H1 (cell line): ENCODE measurements around the gene HDLBP. TPM values are rescaled to one million over a fixed set of nuclear protein-coding genes. Genes with fewer than 3 reads are reported as not detected.

Source experiments
- CTCF ChIA-PET: fragments of 300-600 bp; sonication (Branson Sonifier 250); formaldehyde crosslinking; loops from one replicate; lab custom pipeline; 2021; ENCODE audit not compliant: partially characterized antibody; lab: Charles Lee
- POLR2A ChIA-PET: fragments of 300-600 bp; sonication (Branson Sonifier 250); formaldehyde crosslinking; loops from one replicate; lab custom pipeline; 2021; ENCODE audit warnings: inconsistent platforms; ENCODE audit not compliant: partially characterized antibody; lab: Charles Lee
- DNase-seq, 2 experiments: peaks; one replicate each; pipeline versions ENCODE4 v3.0.0 to v3.0.0-alpha.2; 2010 to 2022; ENCODE audit warnings: low spot score in 2 of 2, low read depth in 1 of 2, mixed read lengths in 1 of 2
- FAIRE-seq: peaks from 2 replicates; lab custom pipeline; 2011; peaks lifted over from hg19 to GRCh38; lab: Jason Lieb, UNC
- H2AFZ ChIP-seq: 2 replicates; pipeline ENCODE4 v1.8.1; 2012; ENCODE audit warnings: low read length, inconsistent platforms
- H2AK5ac ChIP-seq: 2 replicates; pipeline ENCODE4 v1.6.1; 2013; ENCODE audit warnings: low read depth, low read length
- H2BK120ac ChIP-seq: replicated peaks from 2 replicates; pipeline ENCODE3; 2013; ENCODE audit warnings: low read depth, low read length, inconsistent platforms
- H2BK12ac ChIP-seq: 2 replicates; pipeline ENCODE4 v1.6.1; 2013; ENCODE audit warnings: low read depth, low read length
- H2BK15ac ChIP-seq: 2 replicates; pipeline ENCODE4 v1.6.1; 2013; ENCODE audit warnings: low read length
- H2BK20ac ChIP-seq: 2 replicates; pipeline ENCODE4 v1.6.1; 2013; ENCODE audit warnings: low read length
- H2BK5ac ChIP-seq: 2 replicates; pipeline ENCODE4 v1.6.1; 2013; ENCODE audit warnings: low read depth, low read length
- H3K14ac ChIP-seq: 2 replicates; pipeline ENCODE4 v1.6.1; 2013; ENCODE audit warnings: inconsistent platforms; ENCODE audit not compliant: insufficient read length
- H3K18ac ChIP-seq: 2 replicates; pipeline ENCODE4 v1.6.1; 2013; ENCODE audit warnings: low read length; ENCODE audit errors: extremely low read depth
- H3K23ac ChIP-seq: 2 replicates; pipeline ENCODE4 v1.6.1; 2013; ENCODE audit warnings: inconsistent platforms; ENCODE audit not compliant: insufficient read length
- H3K23me2 ChIP-seq: 2 replicates; pipeline ENCODE4 v1.6.1; 2013; ENCODE audit warnings: low read depth, low read length
- H3K27ac ChIP-seq: 2 replicates; pipeline ENCODE4 v1.6.1; 2011; ENCODE audit warnings: low read depth, low read length, inconsistent platforms
- H3K27me3 ChIP-seq, 4 experiments: replicated peaks in 1 of 4; 1 replicate in 1 of 4; 2 replicates in 3 of 4; pipeline versions ENCODE4 v1.6.1 to v1.8.1; 2011 to 2013; ENCODE audit warnings: low read length in 3 of 4, mild to moderate bottlenecking in 3 of 4, inconsistent platforms in 2 of 4, mixed read lengths in 2 of 4, moderate library complexity in 1 of 4; ENCODE audit not compliant: control insufficient read depth in 3 of 4, insufficient read depth in 3 of 4; ENCODE audit errors: extremely low read depth in 1 of 4
- H3K36me3 ChIP-seq, 4 experiments: 2 replicates each; pipeline versions ENCODE4 v1.6.1 to v1.8.1; 2011 to 2013; ENCODE audit warnings: mild to moderate bottlenecking in 4 of 4, low read length in 3 of 4, moderate library complexity in 2 of 4, control low read depth in 1 of 4, inconsistent platforms in 1 of 4; ENCODE audit not compliant: insufficient read depth in 4 of 4, control insufficient read depth in 2 of 4
- H3K4ac ChIP-seq: replicated peaks from 2 replicates; pipeline ENCODE3; 2013; ENCODE audit warnings: low read length, low read depth, mixed read lengths, inconsistent platforms; ENCODE audit not compliant: insufficient read length
- H3K4me1 ChIP-seq, 4 experiments: replicated peaks in 1 of 4; 1 replicate in 1 of 4; 2 replicates in 3 of 4; pipeline versions ENCODE4 v1.6.1 to v1.8.1; 2011 to 2013; ENCODE audit warnings: low read length in 3 of 4, inconsistent platforms in 2 of 4, mixed read lengths in 1 of 4; ENCODE audit not compliant: insufficient read depth in 4 of 4, control insufficient read depth in 3 of 4
- H3K4me2 ChIP-seq, 2 experiments: 2 replicates each; pipeline versions ENCODE4 v1.6.1 to v1.8.1; 2011 to 2013; ENCODE audit warnings: low read depth in 2 of 2, low read length in 2 of 2, control low read depth in 1 of 2, inconsistent platforms in 1 of 2, mild to moderate bottlenecking in 1 of 2; ENCODE audit not compliant: insufficient read depth in 1 of 2
- H3K4me3 ChIP-seq, 4 experiments: fragments of 200-600, 300-600 bp in 1 of 4; sonication (generic), shearing (Covaris generic), sonication (Bioruptor Twin) in 1 of 4; 2 replicates each; pipeline versions ENCODE4 v1.5.1 to v1.8.1; 2011 to 2016; ENCODE audit warnings: low read length in 4 of 4, low read depth in 3 of 4, control low read depth in 2 of 4, inconsistent platforms in 2 of 4, mild to moderate bottlenecking in 2 of 4, mixed read lengths in 1 of 4, moderate library complexity in 1 of 4; ENCODE audit not compliant: insufficient read depth in 2 of 4; ENCODE audit errors: extremely low read depth in 1 of 4
- H3K56ac ChIP-seq: replicated peaks from 2 replicates; pipeline ENCODE3; 2013; ENCODE audit warnings: low read depth, mild to moderate bottlenecking, mixed read lengths, low read length, inconsistent platforms; ENCODE audit not compliant: insufficient read length
- H3K79me1 ChIP-seq: 2 replicates; pipeline ENCODE4 v1.6.1; 2013; ENCODE audit warnings: low read depth, low read length, control low read depth
- H3K79me2 ChIP-seq, 2 experiments: 2 replicates each; pipeline versions ENCODE4 v1.6.1 to v1.8.1; 2012 to 2013; ENCODE audit warnings: low read length in 2 of 2, mild to moderate bottlenecking in 2 of 2, inconsistent platforms in 1 of 2; ENCODE audit not compliant: insufficient read depth in 2 of 2, control insufficient read depth in 1 of 2
- H3K9ac ChIP-seq, 4 experiments: replicated peaks in 1 of 4; 1 replicate in 1 of 4; 2 replicates in 3 of 4; pipeline versions ENCODE4 v1.6.1 to v1.8.1; 2011 to 2013; ENCODE audit warnings: low read depth in 3 of 4, low read length in 3 of 4, control low read depth in 2 of 4, mild to moderate bottlenecking in 2 of 4, moderate library complexity in 2 of 4, inconsistent platforms in 1 of 4; ENCODE audit errors: extremely low read depth in 1 of 4
- H3K9me3 ChIP-seq, 2 experiments: 2 replicates each; pipeline versions ENCODE4 v1.6.1 to v1.8.1; 2012 to 2013; ENCODE audit warnings: mild to moderate bottlenecking in 2 of 2, moderate library complexity in 2 of 2, control low read depth in 1 of 2, inconsistent platforms in 1 of 2, low read depth in 1 of 2, low read length in 1 of 2, mixed read lengths in 1 of 2; ENCODE audit not compliant: insufficient read depth in 2 of 2
- H4K20me1 ChIP-seq, 2 experiments: replicated peaks in 1 of 2; 2 replicates each; pipeline versions ENCODE3 to v1.8.1; 2011 to 2013; ENCODE audit warnings: inconsistent platforms in 2 of 2, low read length in 2 of 2, mild to moderate bottlenecking in 1 of 2; ENCODE audit not compliant: insufficient read depth in 2 of 2, control insufficient read depth in 1 of 2
- H4K5ac ChIP-seq: 2 replicates; pipeline ENCODE4 v1.6.1; 2013; ENCODE audit warnings: low read length, low read depth, mixed read lengths, inconsistent platforms; ENCODE audit not compliant: insufficient read length
- H4K8ac ChIP-seq: 2 replicates; pipeline ENCODE4 v1.8.0; 2013; ENCODE audit warnings: mild to moderate bottlenecking, moderate library complexity, low read length, inconsistent platforms; ENCODE audit not compliant: insufficient read depth; ENCODE audit errors: extremely low read depth
- H4K91ac ChIP-seq: replicated peaks from 2 replicates; pipeline ENCODE3; 2013; ENCODE audit warnings: low read length, mixed read lengths, inconsistent platforms; ENCODE audit not compliant: insufficient read length
- BACH1 ChIP-seq: IDR thresholded peaks from 2 replicates; pipeline ENCODE4 v1.6.1; 2012; ENCODE audit warnings: low read length, improper control_type of control experiment
- CBX8 ChIP-seq: fragments of 300-800, 300-1000 bp; sonication (generic); IDR thresholded peaks from 2 replicates; pipeline ENCODE4 v1.7.1; 2016; ENCODE audit warnings: low read depth, low read length, borderline replicate concordance
- CEBPB ChIP-seq: IDR thresholded peaks from 2 replicates; pipeline ENCODE4 v1.6.1; 2012; ENCODE audit warnings: low read depth, low read length
- CHD2 ChIP-seq: IDR thresholded peaks from 2 replicates; pipeline ENCODE4 v1.6.1; 2012; ENCODE audit warnings: low read length, improper control_type of control experiment
- CREB1 ChIP-seq: IDR thresholded peaks from 2 replicates; pipeline ENCODE4 v1.6.1; 2012; ENCODE audit warnings: inconsistent platforms
- EP300 ChIP-seq, 2 experiments: IDR thresholded peaks; 1 replicate in 1 of 2; 2 replicates in 1 of 2; pipeline ENCODE4 v1.6.1; 2011 to 2012; ENCODE audit warnings: low read depth in 2 of 2, low read length in 2 of 2, mild to moderate bottlenecking in 2 of 2, borderline replicate concordance in 1 of 2, inconsistent platforms in 1 of 2, moderate library complexity in 1 of 2
- GTF2F1 ChIP-seq: IDR thresholded peaks from 2 replicates; pipeline ENCODE4 v1.6.1; 2012; ENCODE audit warnings: low read depth, low read length, improper control_type of control experiment, borderline replicate concordance
- KDM4A ChIP-seq: IDR thresholded peaks from one replicate; pipeline ENCODE4 v1.7.1; 2012; ENCODE audit warnings: low read depth, mild to moderate bottlenecking, moderate library complexity, low read length, inconsistent platforms; ENCODE audit not compliant: severe bottlenecking
- NANOG ChIP-seq: IDR thresholded peaks from 2 replicates; pipeline ENCODE4 v1.6.1; 2011; ENCODE audit warnings: low read length, low read depth, mild to moderate bottlenecking, inconsistent platforms; ENCODE audit not compliant: insufficient read depth, poor library complexity, severe bottlenecking
- NRF1 ChIP-seq: IDR thresholded peaks from 2 replicates; pipeline ENCODE4 v1.6.1; 2011; ENCODE audit warnings: mild to moderate bottlenecking, low read depth, low read length, improper control_type of control experiment
- RNF2 ChIP-seq: fragments of 200-900, 300-1000 bp; sonication (generic); IDR thresholded peaks from 2 replicates; pipeline ENCODE4 v1.7.1; 2016; ENCODE audit warnings: borderline replicate concordance, low read depth, mild to moderate bottlenecking, antibody characterized with exemption, low read length; ENCODE audit not compliant: poor library complexity, severe bottlenecking; ENCODE audit errors: missing control alignments
- SUZ12 ChIP-seq: fragments of 200-600 bp; sonication (generic); IDR thresholded peaks from 2 replicates; pipeline ENCODE4 v1.6.1; 2012; ENCODE audit warnings: mild to moderate bottlenecking, inconsistent platforms, low read length, moderate library complexity, mixed read lengths
- TAF1 ChIP-seq: IDR thresholded peaks from 2 replicates; pipeline ENCODE4 v1.6.1; 2011; ENCODE audit warnings: mild to moderate bottlenecking, low read depth, low read length
- WGBS, 2 experiments: shearing (Covaris generic) in 1 of 2; methylation state at CpG; one replicate each; pipeline versions ENCODE4 v1.1.6 to v1.1.7; 2013 to 2015; ENCODE audit warnings: low lambda C conversion rate in 2 of 2, mixed read lengths in 2 of 2, inconsistent platforms in 1 of 2, low coverage in 1 of 2, missing lambda C conversion rate in 1 of 2; ENCODE audit not compliant: insufficient replicate concordance in 2 of 2, insufficient coverage in 1 of 2, insufficient read length in 1 of 2; ENCODE audit errors: extremely low coverage in 1 of 2, missing lambda C conversion rate in 1 of 2; 5-methylcytosine and 5-hydroxymethylcytosine counted together
- polyA plus RNA-seq, 7 experiments: library from polyadenylated mRNA; depleted of rRNA in 3 of 7; stranded (reverse) in 5 of 7; unstranded in 2 of 7; fragments of >200 nt in 5 of 7; fragments of 200-250 nt in 2 of 7; gene quantifications; 1 replicate in 5 of 7; 2 replicates in 1 of 7; 4 replicates in 1 of 7; pipeline versions ENCODE4 v1.2.1 to v1.2.3, GENCODE V29; 2011 to 2013; ENCODE audit warnings: missing spikeins in 2 of 7, mixed read lengths in 2 of 7
- total RNA-seq: library from RNA; stranded (reverse); fragmentation: NEBNext Ultra II Directional; extraction: Animal tissue kit (Norgen Biotek cat#: 25700); gene quantifications from 2 replicates; pipeline ENCODE4 v1.2.1, GENCODE V29; 2021
- TF ChIP-seq, protein P1 (sequence below): IDR thresholded peaks from 2 replicates; pipeline ENCODE4 v1.6.1; 2012; ENCODE audit warnings: inconsistent platforms

The HDLBP gene
- total and polyA plus RNA-seq, 2 of the 8 experiments (the other 6 are each of a cell fraction or from before 2014, with no cell fraction given), result 185 to 360 TPM

GRCh38 chr2:241256168-241256545, 59.3 kb downstream of the HDLBP start:
- no peaks in the 10 kb centered on the region; a peak in 1 of 4 replicates for H3K79me2 ChIP-seq
- H2AK5ac ChIP-seq, result no peak overlapping the region
- no peak for TF ChIP-seq CREB1
- TF ChIP-seq GTF2F1, result no peak
- TF ChIP-seq RNF2, result no peak
- TF ChIP-seq BACH1, result no peak
- no peak for TF ChIP-seq SUZ12
- TF ChIP-seq EP300 (IDR thresholded peaks at IDR 0.05; ENCODE audit: borderline replicate concordance in 1 of 2, low read depth in 2 of 2, low read length in 2 of 2), result no peak
- TF ChIP-seq NANOG, result no peak
- no peak for TF ChIP-seq NRF1
- no peak for TF ChIP-seq CEBPB
- no peak for TF ChIP-seq TAF1
- no peak for TF ChIP-seq CBX8
- TF ChIP-seq KDM4A, result no peak
- TF ChIP-seq, protein P1, sequence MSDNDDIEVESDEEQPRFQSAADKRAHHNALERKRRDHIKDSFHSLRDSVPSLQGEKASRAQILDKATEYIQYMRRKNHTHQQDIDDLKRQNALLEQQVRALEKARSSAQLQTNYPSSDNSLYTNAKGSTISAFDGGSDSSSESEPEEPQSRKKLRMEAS, result no peak
- no peak for TF ChIP-seq CHD2
- H2AFZ ChIP-seq, result no peak overlapping the region
- peaks cover 27 to 86% (median 53%) of the 10 kb centered on the region in 4 experiments for H3K36me3 ChIP-seq
- no peak overlapping the region for H3K18ac ChIP-seq
- no peak overlapping the region for H2BK120ac ChIP-seq
- peaks cover 2% of the 10 kb centered on the region for H3K79me1 ChIP-seq
- H3K9me3 ChIP-seq, result no peaks in the 10 kb centered on the region
- H3K9ac ChIP-seq, result no peak overlapping the region
- H2BK5ac ChIP-seq, result no peak overlapping the region
- ChIA-PET POLR2A (no interaction called here), CTCF (interaction anchor here (1.2 kb wide), 1 partner anchor 9 kb away, joined by 4 read pairs; no protein-coding TSS in a partner anchor)
- 93% methylated on average over 11 of the region's 11 CpGs; no CpG with 5 or more reads in 1 of the 2 experiments for WGBS, 2 experiments
- H3K4ac ChIP-seq, result no peak overlapping the region
- H3K14ac ChIP-seq, result no peak overlapping the region
- H2BK15ac ChIP-seq, result no peak overlapping the region
- DNase-seq (no peak), FAIRE-seq (no peak)
- H2BK20ac ChIP-seq, result no peak overlapping the region
- H4K20me1 ChIP-seq, result peaks cover 10 to 17% of the 10 kb centered on the region in 2 experiments
- no peak overlapping the region; the same call in 1 of the 2 replicates for H3K27ac ChIP-seq
- no peak overlapping the region for H3K23ac ChIP-seq
- H3K23me2 ChIP-seq, result no peaks in the 10 kb centered on the region
- no peak overlapping the region for H4K5ac ChIP-seq
- H3K4me1 ChIP-seq, result no peaks in the 10 kb centered on the region
- H4K8ac ChIP-seq, result 0 out of 2 replicates have a peak overlapping the region, but pooled peaks have one; percentile 35
- H3K4me3 ChIP-seq, result no peak overlapping the region
- H3K56ac ChIP-seq, result no peak overlapping the region
- H3K4me2 ChIP-seq, result no peak overlapping the region
- H3K27me3 ChIP-seq, result no peaks in the 10 kb centered on the region
- H4K91ac ChIP-seq, result no peak overlapping the region
- no peak overlapping the region for H2BK12ac ChIP-seq
